ENCODE results near the gene LRRC59. TPM values are rescaled to one million over a fixed set of nuclear protein-coding genes. Genes with fewer than 3 reads are reported as not detected.
"Not testable (repeated sequence)": the region's sequence is repeated elsewhere in the genome, so short reads cannot be mapped to it uniquely, and the experiment has no call there.

Gene LRRC59
- total RNA-seq, 1 donor from 2014 or later = 68.0 TPM

DNA sequence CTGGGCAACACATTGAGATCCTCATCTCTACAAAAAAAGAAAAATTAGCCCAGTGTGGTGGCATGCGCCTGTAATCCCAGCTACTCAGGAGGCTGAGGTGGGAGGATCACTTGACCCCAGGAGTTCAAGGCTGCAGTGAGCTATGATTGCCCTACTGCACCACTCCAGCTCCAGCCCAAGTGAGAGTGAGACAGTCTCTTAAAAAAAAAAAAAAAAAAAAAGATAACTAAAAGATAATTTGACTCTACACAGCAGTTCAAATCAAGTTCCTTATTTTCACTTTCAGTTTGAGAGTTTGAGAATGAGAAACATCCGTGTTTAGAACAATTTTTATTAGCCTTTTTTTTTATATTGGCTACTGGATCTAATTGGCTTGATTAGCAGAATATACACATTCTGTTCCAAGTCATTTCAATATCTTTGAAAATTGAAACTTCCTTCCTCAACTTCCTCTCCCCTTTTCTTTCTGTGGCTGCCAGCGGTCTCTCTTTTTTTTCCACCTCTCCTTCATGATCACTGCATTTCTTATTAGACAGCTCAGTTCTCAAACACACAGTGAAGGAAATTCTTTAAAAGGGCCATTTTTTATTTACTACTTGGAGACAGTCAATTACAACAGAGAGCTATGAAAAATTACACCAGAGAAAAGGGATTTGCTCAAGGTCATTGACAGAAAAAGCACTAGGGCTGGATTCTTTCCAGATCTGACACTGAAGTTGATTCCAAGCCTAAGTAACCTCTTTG is 24.2 kb upstream of the LRRC59 start:
- Histone ChIP-seq H3K36me3 (no peaks in the 10 kb centered on the region), H3K27me3 (no peaks in the 10 kb centered on the region), H3K4me1 (peaks cover 30% of the 10 kb centered on the region), H3K9me3 (no peaks in the 10 kb centered on the region), H3K4me3 (peak overlapping the region; percentile 34), H3K27ac (peak overlapping the region; percentile 64)
- ATAC-seq (no peak), DNase-seq (no peak)
- intact Hi-C loops (cut with DNase I) = no loop called here
- TF ChIP-seq, protein P1, sequence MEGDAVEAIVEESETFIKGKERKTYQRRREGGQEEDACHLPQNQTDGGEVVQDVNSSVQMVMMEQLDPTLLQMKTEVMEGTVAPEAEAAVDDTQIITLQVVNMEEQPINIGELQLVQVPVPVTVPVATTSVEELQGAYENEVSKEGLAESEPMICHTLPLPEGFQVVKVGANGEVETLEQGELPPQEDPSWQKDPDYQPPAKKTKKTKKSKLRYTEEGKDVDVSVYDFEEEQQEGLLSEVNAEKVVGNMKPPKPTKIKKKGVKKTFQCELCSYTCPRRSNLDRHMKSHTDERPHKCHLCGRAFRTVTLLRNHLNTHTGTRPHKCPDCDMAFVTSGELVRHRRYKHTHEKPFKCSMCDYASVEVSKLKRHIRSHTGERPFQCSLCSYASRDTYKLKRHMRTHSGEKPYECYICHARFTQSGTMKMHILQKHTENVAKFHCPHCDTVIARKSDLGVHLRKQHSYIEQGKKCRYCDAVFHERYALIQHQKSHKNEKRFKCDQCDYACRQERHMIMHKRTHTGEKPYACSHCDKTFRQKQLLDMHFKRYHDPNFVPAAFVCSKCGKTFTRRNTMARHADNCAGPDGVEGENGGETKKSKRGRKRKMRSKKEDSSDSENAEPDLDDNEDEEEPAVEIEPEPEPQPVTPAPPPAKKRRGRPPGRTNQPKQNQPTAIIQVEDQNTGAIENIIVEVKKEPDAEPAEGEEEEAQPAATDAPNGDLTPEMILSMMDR (IDR thresholded peaks at IDR 0.05) = no peak

DNA sequence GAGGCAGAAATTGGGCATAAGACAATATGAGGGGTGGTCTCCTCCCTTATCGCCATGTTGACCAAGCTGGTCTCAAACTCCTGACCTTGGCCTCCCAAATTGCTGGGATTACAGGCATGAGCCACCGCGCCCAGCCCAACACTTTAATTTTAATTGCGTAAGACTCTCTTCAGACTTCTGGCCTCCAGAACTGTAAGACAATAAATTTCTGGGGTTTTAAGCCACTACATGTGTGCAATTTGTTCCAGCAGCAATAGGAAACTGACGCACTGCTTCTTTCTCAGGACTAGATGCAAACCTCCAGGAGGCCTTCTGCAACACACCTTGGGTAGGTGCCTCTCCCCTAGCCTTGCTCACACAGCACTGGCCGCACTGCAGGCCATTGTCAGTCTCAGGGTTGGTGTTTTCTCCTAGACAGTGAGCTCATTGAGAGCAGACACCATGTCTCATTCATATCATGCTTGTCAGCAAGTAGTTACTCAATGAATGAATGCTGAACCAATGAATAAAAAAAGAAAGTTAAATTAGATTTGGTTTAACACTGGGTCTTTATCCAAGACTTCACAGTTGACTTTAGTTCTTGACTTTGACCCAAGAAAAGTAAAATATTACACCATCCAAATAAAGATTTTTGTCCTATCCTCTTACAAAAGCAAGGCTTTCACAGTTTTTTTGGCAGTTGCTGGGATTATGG is 23.2 kb upstream of the LRRC59 start:
- ATAC-seq (no peak), DNase-seq (no peak)
- TF ChIP-seq, protein P1 (IDR thresholded peaks at IDR 0.05) = no peak
- no peaks in the 10 kb centered on the region for H3K36me3 ChIP-seq
- intact Hi-C loops (cut with DNase I) = no loop called here
- peak overlapping the region; percentile 64 for H3K27ac ChIP-seq
- H3K9me3 ChIP-seq = no peaks in the 10 kb centered on the region
- H3K4me1 ChIP-seq = peaks cover 28% of the 10 kb centered on the region
- H3K27me3 ChIP-seq = no peaks in the 10 kb centered on the region
- no peak overlapping the region for H3K4me3 ChIP-seq

DNA sequence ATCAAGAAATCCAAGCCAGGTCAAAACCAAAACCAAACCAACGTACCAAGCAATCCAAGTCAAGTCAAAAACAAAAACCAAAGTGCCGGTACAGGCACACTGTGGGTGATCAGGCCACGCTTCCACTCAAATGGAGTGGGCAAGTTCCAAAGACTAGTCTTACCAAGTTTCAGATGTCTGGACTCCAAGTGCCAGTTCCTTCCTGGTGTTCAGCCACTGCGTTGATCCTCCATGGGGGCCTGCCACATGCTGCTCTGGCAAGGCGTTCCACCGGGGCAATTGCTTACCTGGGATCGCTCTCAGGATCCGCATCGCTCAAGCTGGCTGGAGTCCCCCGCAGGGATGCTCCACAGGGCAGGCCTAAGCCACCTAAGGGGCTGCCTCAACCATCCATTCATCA is 22.3 kb upstream of the LRRC59 start:
- H3K27me3 ChIP-seq; H3K27ac ChIP-seq; intact Hi-C loops (cut with DNase I); H3K36me3 ChIP-seq; DNase-seq; H3K4me3 ChIP-seq; H3K9me3 ChIP-seq; ATAC-seq: not testable (repeated sequence)
- peaks cover 18% of the 10 kb centered on the region for H3K4me1 ChIP-seq

DNA sequence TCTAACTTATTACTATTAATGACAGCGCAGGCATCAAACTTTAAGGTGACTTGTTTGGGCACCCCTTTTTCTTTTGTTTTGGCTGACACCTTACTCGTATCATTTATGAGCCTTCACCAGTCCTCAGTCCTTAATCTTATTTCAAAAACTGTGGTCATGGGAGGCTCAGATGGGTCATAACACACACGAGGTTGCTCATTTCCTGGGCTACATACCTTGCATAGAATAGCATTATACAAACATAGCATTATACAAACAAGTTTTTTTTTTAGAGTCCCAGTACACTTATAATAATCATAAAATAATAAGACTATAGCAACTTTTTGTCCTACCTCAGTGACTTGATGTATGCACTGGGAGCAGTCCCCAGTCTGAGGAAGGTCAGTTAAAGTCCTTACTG is 17.5 kb upstream of the LRRC59 start:
- TF ChIP-seq, protein P1 (IDR thresholded peaks at IDR 0.05) = no peak
- ATAC-seq (no peak), DNase-seq (no peak)
- no peaks in the 10 kb centered on the region for H3K9me3 ChIP-seq
- no peaks in the 10 kb centered on the region for H3K4me1 ChIP-seq
- H3K27ac ChIP-seq = no peak overlapping the region
- no peaks in the 10 kb centered on the region for H3K27me3 ChIP-seq
- intact Hi-C loops (cut with DNase I) = no loop called here
- H3K4me3 ChIP-seq = no peak overlapping the region
- no peaks in the 10 kb centered on the region for H3K36me3 ChIP-seq

DNA sequence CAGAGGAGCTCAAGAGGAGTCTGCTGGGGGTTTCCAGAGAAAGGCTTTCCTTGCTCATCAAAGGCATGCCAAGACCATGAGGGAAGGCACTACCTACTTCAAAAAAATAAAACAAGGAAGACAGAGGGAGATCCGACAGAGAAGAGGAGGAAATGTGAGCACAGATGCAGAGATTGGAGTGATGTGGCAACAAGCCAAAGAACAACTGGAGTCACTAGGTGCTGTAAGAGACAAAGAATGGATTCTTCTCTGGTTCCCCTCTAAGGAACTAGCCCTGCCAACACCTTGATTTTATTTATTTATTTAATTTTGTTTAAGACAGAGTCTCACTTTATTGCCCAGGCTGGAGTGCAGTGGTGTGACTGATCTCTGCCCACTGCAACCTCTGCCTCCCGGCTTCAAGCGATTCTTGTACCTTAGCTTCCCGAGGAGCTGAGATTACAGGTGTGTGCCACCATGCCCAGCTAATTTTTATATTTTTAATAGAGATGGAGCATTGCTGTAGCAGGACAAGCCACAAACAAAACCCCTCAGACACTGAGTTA is 14.9 kb upstream of the LRRC59 start:
- Histone ChIP-seq H3K4me3 (no peak overlapping the region), H3K9me3 (no peaks in the 10 kb centered on the region), H3K27ac (no peak overlapping the region), H3K4me1 (no peaks in the 10 kb centered on the region), H3K36me3 (no peaks in the 10 kb centered on the region), H3K27me3 (no peaks in the 10 kb centered on the region)
- no peak for DNase-seq
- intact Hi-C loops (cut with DNase I) = no loop called here
- TF ChIP-seq, protein P1 (IDR thresholded peaks at IDR 0.05) = no peak
- ATAC-seq = no peak

DNA sequence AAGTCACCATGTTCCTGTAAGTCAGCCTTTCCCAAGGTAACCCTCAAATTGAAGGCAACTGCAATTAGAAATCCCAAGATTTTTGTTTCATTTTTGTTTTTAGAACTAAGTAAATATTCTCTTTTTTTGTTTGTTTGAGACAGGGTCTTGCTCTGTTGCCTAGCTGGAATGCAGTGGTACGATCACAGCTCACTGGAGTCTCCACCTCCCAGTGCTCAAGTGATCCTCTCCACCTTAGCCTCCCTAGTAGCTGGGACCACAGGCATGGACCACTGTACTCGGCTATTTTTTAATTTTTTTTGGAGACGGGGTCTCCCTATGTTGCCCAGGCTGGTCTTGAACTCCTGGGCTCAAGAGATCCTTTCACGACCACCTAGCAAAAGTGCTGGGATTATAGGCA is 10.6 kb upstream of the LRRC59 start:
- TF ChIP-seq, protein P1 (IDR thresholded peaks at IDR 0.05) = no peak
- intact Hi-C loops (cut with DNase I) = no loop called here
- Histone ChIP-seq H3K36me3 (no peaks in the 10 kb centered on the region), H3K27me3 (no peaks in the 10 kb centered on the region), H3K4me1 (no peaks in the 10 kb centered on the region), H3K4me3 (no peak overlapping the region), H3K9me3 (no peaks in the 10 kb centered on the region), H3K27ac (no peak overlapping the region)
- DNase-seq (no peak), ATAC-seq (no peak)
